ENCODE measurements around the gene KCMF1. TPM values are rescaled to one million over a fixed set of nuclear protein-coding genes. Genes with fewer than 3 reads are reported as not detected.
"Not testable (repeated sequence)": the region's sequence is repeated elsewhere in the genome, so short reads cannot be mapped to it uniquely, and the experiment has no call there.

KCMF1 gene
- total and polyA plus RNA-seq, 2 donors = 39.7 to 42.7 TPM

DNA sequence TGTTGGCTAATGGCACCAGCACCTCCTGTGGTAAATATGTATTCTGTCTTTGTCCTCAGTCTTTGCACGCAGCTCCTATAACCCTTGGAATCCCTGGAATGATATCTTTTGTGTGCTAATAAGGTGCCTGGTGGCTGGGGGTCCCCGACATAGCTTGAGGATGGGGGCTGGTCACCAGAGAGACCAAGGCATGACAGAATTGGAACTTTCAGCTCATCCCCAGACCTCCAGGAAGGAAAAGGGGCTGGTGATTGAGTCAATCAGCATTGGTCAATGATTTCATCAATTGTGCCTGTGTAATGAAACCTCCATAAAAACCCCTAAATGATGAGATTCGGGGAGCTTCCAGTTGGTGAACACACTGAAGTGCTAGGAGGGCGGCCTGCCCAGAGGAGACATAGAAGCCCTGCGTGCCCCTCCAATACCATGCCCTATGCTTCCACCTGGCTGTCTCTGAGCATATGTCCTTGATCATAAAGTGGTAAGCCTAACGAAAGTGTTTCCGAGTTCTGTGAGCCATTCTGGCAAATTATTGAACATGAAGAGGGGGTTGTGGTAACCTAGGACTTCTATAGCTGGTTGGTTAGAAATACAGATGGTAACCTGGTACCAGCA is 26.6 kb upstream of the KCMF1 start:
- H3K4me3 ChIP-seq (ENCODE audit: low read depth, low read length) = no peak overlapping the region
- WGBS = 88% methylated on average over 7 of the region's 7 CpGs
- H3K4me1 ChIP-seq (ENCODE audit: insufficient read depth) = no peaks in the 10 kb centered on the region
- DNase-seq (ENCODE audit: extremely low spot score) = no peak
- no peak overlapping the region for H3K27ac ChIP-seq (ENCODE audit: low read depth)
- no peaks in the 10 kb centered on the region for H3K36me3 ChIP-seq (ENCODE audit: insufficient read depth)

GRCh38 chr2:84945838-84946203 is 25.1 kb upstream of the KCMF1 start:
- not testable (repeated sequence) for DNase-seq (ENCODE audit: extremely low spot score); H3K36me3 ChIP-seq (ENCODE audit: insufficient read depth); H3K4me3 ChIP-seq (ENCODE audit: low read depth, low read length); H3K4me1 ChIP-seq (ENCODE audit: insufficient read depth); H3K27ac ChIP-seq (ENCODE audit: low read depth)
- 66% methylated on average over 3 of the region's 3 CpGs for WGBS

DNA sequence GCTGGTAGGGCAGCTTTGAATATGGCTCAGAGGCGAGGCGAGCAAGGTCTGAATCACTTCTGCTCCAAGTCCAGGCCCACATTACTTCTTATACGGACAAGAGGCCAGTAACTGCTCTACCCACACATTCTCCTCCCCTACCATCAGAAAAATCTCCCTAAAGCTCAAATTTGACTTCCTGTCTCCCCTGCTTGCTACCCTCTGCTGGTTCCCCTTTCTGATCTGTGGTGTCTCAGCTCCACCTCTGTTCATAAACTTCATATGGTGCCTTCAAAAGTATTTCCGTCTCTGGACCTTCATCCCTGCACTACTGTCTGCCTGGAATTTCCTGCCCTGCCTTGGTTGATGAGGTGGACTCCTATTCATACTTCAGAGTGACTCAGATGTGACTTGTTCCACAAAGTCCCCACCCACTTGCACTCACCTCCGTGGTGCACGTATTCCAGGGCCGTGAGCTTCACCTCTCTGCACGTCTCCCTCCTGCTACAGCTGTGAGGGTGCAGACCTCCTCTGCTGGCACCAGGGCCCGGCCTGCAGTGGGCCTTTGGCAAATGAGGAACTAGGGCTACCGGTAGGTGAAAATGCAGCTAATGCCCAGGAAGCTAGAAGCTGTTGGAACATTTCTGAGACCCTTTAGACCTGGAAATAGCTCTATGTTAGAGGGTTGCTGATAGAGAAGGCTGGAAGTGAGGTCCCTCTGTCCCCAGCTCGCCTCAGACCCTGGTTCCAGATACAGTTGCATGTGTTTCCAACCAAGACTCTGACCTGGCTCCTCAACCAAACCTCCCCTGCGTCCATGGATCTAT is 24.6 kb upstream of the KCMF1 start:
- H3K36me3 ChIP-seq (ENCODE audit: insufficient read depth) = no peaks in the 10 kb centered on the region
- DNase-seq (ENCODE audit: extremely low spot score) = no peak
- no peak overlapping the region for H3K4me3 ChIP-seq (ENCODE audit: low read depth, low read length)
- WGBS = 74% methylated on average over 12 of the region's 12 CpGs
- H3K27ac ChIP-seq (ENCODE audit: low read depth) = no peak overlapping the region
- no peaks in the 10 kb centered on the region for H3K4me1 ChIP-seq (ENCODE audit: insufficient read depth)

DNA sequence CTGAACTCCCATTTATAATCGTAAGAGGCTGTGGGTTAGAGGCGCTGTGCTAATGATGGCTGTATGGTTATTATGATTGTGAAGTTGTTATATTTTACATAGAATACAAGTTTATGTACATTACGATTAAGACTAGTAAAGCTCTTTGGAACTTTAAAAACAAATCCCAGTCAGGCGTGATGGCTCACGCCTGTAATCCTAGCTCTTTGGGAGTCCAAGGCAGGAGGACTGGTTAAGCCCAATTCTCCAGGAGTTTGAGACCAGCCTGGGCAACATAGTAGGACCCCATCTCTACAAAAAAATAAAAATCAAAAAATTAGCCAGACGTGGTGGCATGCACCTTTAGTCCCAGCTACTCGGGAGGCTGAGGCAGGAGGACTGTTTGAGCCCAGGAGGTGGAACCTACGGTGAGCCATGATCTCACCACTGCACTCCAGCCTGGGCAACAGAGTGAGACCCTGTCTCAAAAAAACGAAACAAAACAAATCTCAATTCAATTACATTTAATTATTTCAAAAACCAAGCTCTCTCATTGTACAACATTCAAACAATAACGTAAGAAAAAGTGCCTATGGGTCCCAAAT is 23.9 kb upstream of the KCMF1 start:
- no peak overlapping the region for H3K27ac ChIP-seq (ENCODE audit: low read depth)
- H3K4me1 ChIP-seq (ENCODE audit: insufficient read depth) = no peaks in the 10 kb centered on the region
- no peak overlapping the region for H3K4me3 ChIP-seq (ENCODE audit: low read depth, low read length)
- no peaks in the 10 kb centered on the region for H3K36me3 ChIP-seq (ENCODE audit: insufficient read depth)
- 86% methylated on average over 10 of the region's 10 CpGs for WGBS
- no peak for DNase-seq (ENCODE audit: extremely low spot score)

DNA sequence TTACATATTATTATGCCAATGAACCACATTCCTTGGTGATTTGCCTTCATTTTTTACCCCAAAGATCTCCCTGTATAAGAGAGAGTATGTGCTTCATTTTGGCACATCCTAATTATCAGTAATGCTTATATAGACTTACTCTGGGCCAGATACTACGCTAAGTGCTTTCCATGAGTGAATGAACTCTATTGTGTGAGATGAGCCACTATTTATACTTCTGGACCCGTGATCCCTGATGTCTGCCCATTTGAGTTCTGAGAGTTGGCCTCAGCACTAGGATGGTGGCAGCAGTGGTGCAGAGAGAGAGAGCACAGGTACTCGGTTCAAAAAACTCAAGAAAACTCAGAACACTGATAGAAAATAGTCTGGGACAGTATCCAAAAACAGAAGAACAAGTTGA is 17.4 kb upstream of the KCMF1 start:
- Histone ChIP-seq H3K36me3 (ENCODE audit: insufficient read depth) (no peaks in the 10 kb centered on the region), H3K4me3 (ENCODE audit: low read depth, low read length) (no peak overlapping the region), H3K27ac (ENCODE audit: low read depth) (no peak overlapping the region), H3K4me1 (ENCODE audit: insufficient read depth) (no peaks in the 10 kb centered on the region)
- no peak for DNase-seq (ENCODE audit: extremely low spot score)
- WGBS = 77% methylated on average over 3 of the region's 3 CpGs

DNA sequence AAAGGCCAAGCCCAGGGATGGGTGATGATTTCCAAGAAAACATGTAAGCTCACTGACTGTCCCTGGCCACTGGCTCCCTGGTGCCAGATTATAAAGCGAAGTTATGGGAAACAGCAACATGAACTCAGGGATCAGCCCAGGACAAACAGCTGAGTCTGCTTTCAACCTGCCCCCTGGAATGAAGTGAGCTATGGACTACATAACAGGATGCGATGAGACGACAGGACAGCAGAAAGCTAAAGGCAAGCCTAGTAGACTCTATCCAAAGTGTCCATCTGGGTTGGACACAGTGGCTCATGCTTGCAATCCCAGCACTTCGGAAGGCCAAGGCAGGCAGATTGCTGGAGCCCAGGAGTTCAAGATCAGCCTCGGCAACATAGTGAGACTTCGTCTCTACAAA is 16.6 kb upstream of the KCMF1 start:
- H3K4me3 ChIP-seq (ENCODE audit: low read depth, low read length) = no peak overlapping the region
- peaks cover 2% of the 10 kb centered on the region for H3K4me1 ChIP-seq (ENCODE audit: insufficient read depth)
- DNase-seq (ENCODE audit: extremely low spot score) = no peak
- 89% methylated on average over 6 of the region's 6 CpGs for WGBS
- no peak overlapping the region for H3K27ac ChIP-seq (ENCODE audit: low read depth)
- H3K36me3 ChIP-seq (ENCODE audit: insufficient read depth) = no peaks in the 10 kb centered on the region

DNA sequence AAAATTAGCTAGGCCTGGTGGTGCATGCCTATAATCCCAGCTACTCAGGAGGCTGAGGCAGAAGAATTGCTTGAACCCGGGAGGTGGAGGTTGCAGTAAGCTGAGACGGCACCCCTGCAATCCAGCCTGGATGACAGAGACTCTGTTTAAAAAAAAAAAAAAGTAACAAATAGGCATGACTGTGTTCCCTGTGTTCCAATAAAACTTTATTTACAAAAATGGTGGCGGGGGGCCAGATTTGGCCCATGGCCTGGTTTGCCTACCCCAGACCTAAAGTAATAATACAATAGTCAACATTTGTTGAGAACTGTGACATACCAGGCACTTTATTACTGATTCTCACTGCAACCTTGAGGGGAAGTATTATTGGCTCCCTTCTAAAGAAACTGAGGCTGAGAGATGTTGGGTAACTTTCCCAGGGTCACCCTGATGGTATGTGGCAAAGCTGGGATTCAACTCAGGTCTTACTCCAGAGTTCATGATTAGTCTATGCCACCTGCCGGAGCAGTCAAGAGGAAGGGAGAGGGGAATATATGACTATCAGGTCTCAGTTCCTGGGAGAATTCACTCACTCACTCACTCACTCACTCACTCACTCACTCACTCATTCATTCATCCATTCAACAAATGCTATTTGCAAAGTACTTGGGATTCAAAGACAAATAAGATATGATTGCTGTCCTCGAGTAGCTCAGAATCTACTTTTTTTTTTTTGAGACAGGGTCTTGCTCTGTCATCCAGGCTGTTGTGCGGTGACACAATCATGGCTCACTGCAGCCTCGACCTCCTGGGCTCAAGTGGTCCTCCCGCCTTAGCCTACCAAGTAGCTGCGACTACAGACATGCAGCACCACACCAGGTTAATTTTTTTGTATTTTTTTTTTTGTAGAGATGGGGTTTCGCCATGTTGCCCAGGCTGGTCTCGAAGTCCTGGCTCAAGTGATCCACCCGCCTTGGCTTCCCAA is 14.3 kb upstream of the KCMF1 start:
- no peak overlapping the region for H3K27ac ChIP-seq (ENCODE audit: low read depth)
- H3K36me3 ChIP-seq (ENCODE audit: insufficient read depth) = no peaks in the 10 kb centered on the region
- WGBS = 95% methylated on average over 12 of the region's 12 CpGs
- H3K4me1 ChIP-seq (ENCODE audit: insufficient read depth) = peaks cover 2% of the 10 kb centered on the region
- H3K4me3 ChIP-seq (ENCODE audit: low read depth, low read length) = no peak overlapping the region
- no peak for DNase-seq (ENCODE audit: extremely low spot score)

DNA sequence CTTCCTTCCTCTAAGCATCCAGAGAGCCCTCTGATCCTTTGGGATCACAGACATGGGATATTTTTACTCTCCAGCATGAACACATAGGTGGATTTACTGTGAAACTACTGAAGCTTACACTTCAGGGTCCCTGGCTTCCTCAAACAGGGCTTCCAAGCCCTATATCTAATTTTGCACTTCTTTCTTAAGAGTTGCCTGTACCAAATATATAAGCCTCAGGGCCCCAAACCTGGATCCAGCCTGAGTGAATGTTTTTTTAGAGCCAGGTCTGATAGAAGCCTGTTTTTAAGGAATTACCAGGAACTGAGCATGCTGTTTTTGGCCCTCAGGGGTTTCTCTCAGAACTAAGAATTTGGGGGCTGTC is 13.2 kb upstream of the KCMF1 start:
- Histone ChIP-seq H3K27ac (ENCODE audit: low read depth) (no peak overlapping the region), H3K36me3 (ENCODE audit: insufficient read depth) (no peaks in the 10 kb centered on the region), H3K4me1 (ENCODE audit: insufficient read depth) (peaks cover 2% of the 10 kb centered on the region), H3K4me3 (ENCODE audit: low read depth, low read length) (no peak overlapping the region)
- no peak for DNase-seq (ENCODE audit: extremely low spot score)

GRCh38 chr2:84958135-84959059 is 12.6 kb upstream of the KCMF1 start:
- 40% methylated on average over 12 of the region's 12 CpGs for WGBS
- no peak for DNase-seq (ENCODE audit: extremely low spot score)
- H3K36me3 ChIP-seq (ENCODE audit: insufficient read depth) = no peaks in the 10 kb centered on the region
- no peak overlapping the region for H3K4me3 ChIP-seq (ENCODE audit: low read depth, low read length)
- peaks cover 2% of the 10 kb centered on the region for H3K4me1 ChIP-seq (ENCODE audit: insufficient read depth)
- no peak overlapping the region for H3K27ac ChIP-seq (ENCODE audit: low read depth)

DNA sequence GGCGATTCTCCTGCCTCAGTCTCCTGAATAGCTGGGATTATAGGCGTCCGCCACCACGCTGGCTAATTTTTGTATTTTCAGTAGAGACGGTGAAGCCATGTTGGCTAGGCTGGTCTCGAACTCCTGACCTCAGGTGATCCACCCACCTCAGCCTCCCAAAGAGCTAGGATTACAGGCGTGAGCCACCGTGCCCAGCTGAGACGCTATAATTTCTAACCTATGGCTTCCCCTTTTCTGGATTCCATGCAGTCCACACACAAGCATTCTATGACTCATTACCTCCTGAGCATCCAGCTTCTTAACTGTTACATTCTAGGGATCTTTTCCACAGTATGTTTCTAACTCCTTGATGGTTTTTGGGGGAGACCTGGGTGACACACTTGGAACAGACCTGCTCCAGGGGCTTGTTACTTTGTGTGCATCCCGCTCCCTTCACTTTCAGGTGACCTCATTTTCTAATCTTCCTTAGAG is 11.8 kb upstream of the KCMF1 start:
- no peak overlapping the region for H3K27ac ChIP-seq (ENCODE audit: low read depth)
- H3K36me3 ChIP-seq (ENCODE audit: insufficient read depth) = no peaks in the 10 kb centered on the region
- H3K4me3 ChIP-seq (ENCODE audit: low read depth, low read length) = no peak overlapping the region
- H3K4me1 ChIP-seq (ENCODE audit: insufficient read depth) = peaks cover 2% of the 10 kb centered on the region
- WGBS = 57% methylated on average over 10 of the region's 10 CpGs
- no peak for DNase-seq (ENCODE audit: extremely low spot score)

GRCh38 chr2:84959566-84960506 is 11.1 kb upstream of the KCMF1 start:
- Histone ChIP-seq H3K4me3 (ENCODE audit: low read depth, low read length) (no peak overlapping the region), H3K4me1 (ENCODE audit: insufficient read depth) (peaks cover 2% of the 10 kb centered on the region), H3K36me3 (ENCODE audit: insufficient read depth) (no peaks in the 10 kb centered on the region), H3K27ac (ENCODE audit: low read depth) (no peak overlapping the region)
- WGBS = 48% methylated on average over 5 of the region's 5 CpGs
- no peak for DNase-seq (ENCODE audit: extremely low spot score)

- Histone ChIP-seq H3K4me1 (ENCODE audit: insufficient read depth) (peaks cover 2% of the 10 kb centered on the region), H3K36me3 (ENCODE audit: insufficient read depth) (no peaks in the 10 kb centered on the region), H3K4me3 (ENCODE audit: low read depth, low read length) (no peak overlapping the region), H3K27ac (ENCODE audit: low read depth) (no peak overlapping the region)
- WGBS = 95% methylated on average over 4 of the region's 4 CpGs
- DNase-seq (ENCODE audit: extremely low spot score) = no peak
Measured at GRCh38 chr2:84962917-84963316, 8.0 kb upstream of the KCMF1 start.

Measured in urinary bladder (tissue), 4 donors.